Measurements from ENCODE around the gene SERPINA5. TPM values are rescaled to one million over a fixed set of nuclear protein-coding genes. Genes with fewer than 3 reads are reported as not detected.

Gene SERPINA5
- total and polyA plus RNA-seq, 2 of the 8 experiments (the other 6 are each of a cell fraction or from before 2014, with no cell fraction given): 1.8 to 1.9 TPM

DNA sequence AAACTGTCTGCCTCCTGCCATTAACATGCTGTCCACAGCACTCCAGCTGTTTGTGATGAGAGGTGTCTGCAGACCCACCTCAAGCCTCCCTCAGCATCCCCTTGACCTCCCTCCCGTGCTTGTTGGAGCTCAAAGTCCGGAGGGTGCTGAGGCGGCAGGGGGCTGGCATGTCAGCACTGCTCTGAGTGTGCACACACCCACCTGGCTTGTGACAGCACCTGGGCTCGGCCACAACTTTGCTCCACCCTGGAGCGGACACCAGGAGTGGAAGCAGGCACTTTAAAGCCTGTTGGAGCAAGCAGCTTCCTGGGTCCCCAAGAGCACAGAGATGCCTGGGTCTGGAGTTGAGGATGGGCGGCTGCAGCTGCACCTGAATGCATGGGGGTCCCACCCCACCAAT is 51.9 kb downstream of the SERPINA5 start (continued):
- TF ChIP-seq KDM4A (IDR thresholded peaks at IDR 0.05; ENCODE audit: low read depth, low read length, severe bottlenecking): no peak
- TF ChIP-seq FOSL1 (IDR thresholded peaks at IDR 0.05; ENCODE audit: insufficient read depth, low read depth, low read length): no peak
- no peak for TF ChIP-seq YY1 (IDR thresholded peaks at IDR 0.05; ENCODE audit: low read depth, low read length)
- no peak for TF ChIP-seq TEAD4 (IDR thresholded peaks at IDR 0.05; ENCODE audit: low read depth, low read length)
- no peak for TF ChIP-seq CTBP2 (IDR thresholded peaks at IDR 0.05; ENCODE audit: borderline replicate concordance, insufficient read depth, insufficient read length, low read length)
- no peak for TF ChIP-seq SAP30 (IDR thresholded peaks at IDR 0.05; ENCODE audit: insufficient read depth, insufficient replicate concordance, low read length)
- TF ChIP-seq SIRT6 (IDR thresholded peaks at IDR 0.05; ENCODE audit: low read length): no peak

All from H1 (cell line).